NCI-H2196 treated with DMSO at 0.1 percent for 48 hours (cell line): ENCODE measurements around the gene AKAP12.
"Not testable (repeated sequence)": the region's sequence is repeated elsewhere in the genome, so short reads cannot be mapped to it uniquely, and the experiment has no call there.

ENCODE experiments used
- DNase-seq: peaks from one replicate; lab custom pipeline; 2025; ENCODE audit not compliant: unreplicated experiment; lab: John Stamatoyannopoulos, UW

The AKAP12 gene

GRCh38 chr6:151376440-151376839, 136.7 kb downstream of the AKAP12 start:
- DNase-seq = no peak

GRCh38 chr6:151377095-151377494, 137.3 kb downstream of the AKAP12 start:
- DNase-seq = no peak

GRCh38 chr6:151379933-151380847, 140.4 kb downstream of the AKAP12 start:
- no peak for DNase-seq

- no peak for DNase-seq
Measured at GRCh38 chr6:151380848-151381205, 141.1 kb downstream of the AKAP12 start.

- no peak for DNase-seq
Measured at GRCh38 chr6:151381722-151382121, 142.0 kb downstream of the AKAP12 start.

GRCh38 chr6:151382631-151383030, 142.9 kb downstream of the AKAP12 start:
- not testable (repeated sequence) for DNase-seq

GRCh38 chr6:151384151-151384550, 144.4 kb downstream of the AKAP12 start:
- no peak for DNase-seq

GRCh38 chr6:151385177-151385576, 145.4 kb downstream of the AKAP12 start:
- DNase-seq = no peak

GRCh38 chr6:151387175-151387970, 147.6 kb downstream of the AKAP12 start:
- DNase-seq = no peak

GRCh38 chr6:151388236-151388635, 148.5 kb downstream of the AKAP12 start:
- DNase-seq = no peak

GRCh38 chr6:151388997-151389617, 149.3 kb downstream of the AKAP12 start:
- no peak for DNase-seq

- peak; percentile 20 for DNase-seq
Measured at GRCh38 chr6:151389618-151390275, 150.0 kb downstream of the AKAP12 start.

GRCh38 chr6:151390276-151390850, 150.6 kb downstream of the AKAP12 start:
- DNase-seq = peak; percentile 93

GRCh38 chr6:151390851-151391470, 151.2 kb downstream of the AKAP12 start:
- DNase-seq = peak; percentile 74

- peak; percentile 31 for DNase-seq
Measured at GRCh38 chr6:151391471-151392413, 152.0 kb downstream of the AKAP12 start, which contains the start of gene ZBTB2. TSS of gene ZBTB2 (minus strand) at chr6:151391559. CDS start at chr6:151373637, 17,922 bp downstream.

- no peak for DNase-seq
Measured at GRCh38 chr6:151392427-151392826, 152.7 kb downstream of the AKAP12 start.

- DNase-seq = no peak
Measured at GRCh38 chr6:151393410-151393809, 153.6 kb downstream of the AKAP12 start.

GRCh38 chr6:151399679-151400078, 159.9 kb downstream of the AKAP12 start:
- DNase-seq = no peak

- no peak for DNase-seq
Measured at GRCh38 chr6:151400473-151400872, 160.7 kb downstream of the AKAP12 start.
